Lung microvascular endothelial cell (primary cell): ENCODE measurements around the gene RARB. TPM values are rescaled to one million over a fixed set of nuclear protein-coding genes. Genes with fewer than 3 reads are reported as not detected.
A peak's percentile ranks its signal among the peaks of the same experiment; 100 is the strongest.

Source experiments
- DNase-seq, 2 donors: peaks; one replicate each; pipeline versions ENCODE4 v3.0.0 to v3.0.0-alpha.2; 2010; ENCODE audit warnings: low read depth in 2 of 2
- total RNA-seq: library from RNA; depleted of rRNA; stranded (reverse); fragments of >200 nt; gene quantifications from 2 replicates; pipeline ENCODE4 v1.2.1, GENCODE V29; 2014

RARB gene
- total RNA-seq, 1 donor from 2014 or later = 2.4 TPM

GRCh38 chr3:25471081-25471768 is 43.2 kb downstream of the RARB start:
- peak in 1 of 2 donors; percentile 41 for DNase-seq

GRCh38 chr3:25472153-25472552 is 44.1 kb downstream of the RARB start:
- DNase-seq = no peak

- DNase-seq = no peak
These were observed 44.7 kb downstream of the RARB start for GRCh38 chr3:25472731-25473130.

GRCh38 chr3:25473246-25473645 is 45.2 kb downstream of the RARB start:
- no peak for DNase-seq

- DNase-seq = no peak
These were observed 46.0 kb downstream of the RARB start for GRCh38 chr3:25474052-25474451.

GRCh38 chr3:25476639-25477038 is 48.6 kb downstream of the RARB start:
- peak in 1 of 2 donors; percentile 59 for DNase-seq

GRCh38 chr3:25478211-25478757 is 50.2 kb downstream of the RARB start:
- DNase-seq = no peak

- no peak for DNase-seq
These were observed 51.1 kb downstream of the RARB start for GRCh38 chr3:25478964-25479726.

GRCh38 chr3:25479727-25480010 is 51.6 kb downstream of the RARB start:
- DNase-seq = peak in 1 of 2 donors; percentile 17

GRCh38 chr3:25480811-25481210 is 52.7 kb downstream of the RARB start:
- no peak for DNase-seq

GRCh38 chr3:25481386-25481785 is 53.3 kb downstream of the RARB start:
- DNase-seq = no peak

- no peak for DNase-seq
These were observed 55.4 kb downstream of the RARB start for GRCh38 chr3:25483456-25483855.

GRCh38 chr3:25485673-25486072 is 57.6 kb downstream of the RARB start:
- DNase-seq = no peak

GRCh38 chr3:25486932-25487331 is 58.9 kb downstream of the RARB start:
- DNase-seq = no peak

GRCh38 chr3:25489858-25490593 is 62.0 kb downstream of the RARB start:
- DNase-seq = no peak

GRCh38 chr3:25493246-25493645 is 65.2 kb downstream of the RARB start:
- DNase-seq = peak; percentile 5 to 63

GRCh38 chr3:25493786-25494185 is 65.7 kb downstream of the RARB start:
- no peak for DNase-seq

GRCh38 chr3:25495304-25495703 is 67.2 kb downstream of the RARB start:
- DNase-seq = no peak

GRCh38 chr3:25495726-25496253 is 67.7 kb downstream of the RARB start:
- DNase-seq = no peak

- DNase-seq = no peak
These were observed 69.0 kb downstream of the RARB start for GRCh38 chr3:25497096-25497495.

- no peak for DNase-seq
These were observed 72.7 kb downstream of the RARB start for GRCh38 chr3:25500706-25501210.

GRCh38 chr3:25502233-25502632 is 74.2 kb downstream of the RARB start:
- no peak for DNase-seq
